Measurements from ENCODE around the gene ANO2.

The ANO2 gene

GRCh38 chr12:5568325-5568981 is 376.6 kb downstream of the ANO2 start:
- no peak for DNase-seq
- Mint-ChIP-seq H3K4me3 (no peak overlapping the region), H3K27me3 (peaks cover 48% of the 10 kb centered on the region), H3K27ac (no peak overlapping the region), H3K9me3 (no peaks in the 10 kb centered on the region), H3K4me1 (no peaks in the 10 kb centered on the region)
- no peak for ATAC-seq

GRCh38 chr12:5567016-5567725 is 377.9 kb downstream of the ANO2 start:
- no peak overlapping the region for H3K27ac Mint-ChIP-seq
- H3K9me3 Mint-ChIP-seq = no peaks in the 10 kb centered on the region
- H3K4me3 Mint-ChIP-seq = no peak overlapping the region
- DNase-seq = no peak
- H3K4me1 Mint-ChIP-seq = no peaks in the 10 kb centered on the region
- peaks cover 53% of the 10 kb centered on the region for H3K27me3 Mint-ChIP-seq
- no peak for ATAC-seq

DNA sequence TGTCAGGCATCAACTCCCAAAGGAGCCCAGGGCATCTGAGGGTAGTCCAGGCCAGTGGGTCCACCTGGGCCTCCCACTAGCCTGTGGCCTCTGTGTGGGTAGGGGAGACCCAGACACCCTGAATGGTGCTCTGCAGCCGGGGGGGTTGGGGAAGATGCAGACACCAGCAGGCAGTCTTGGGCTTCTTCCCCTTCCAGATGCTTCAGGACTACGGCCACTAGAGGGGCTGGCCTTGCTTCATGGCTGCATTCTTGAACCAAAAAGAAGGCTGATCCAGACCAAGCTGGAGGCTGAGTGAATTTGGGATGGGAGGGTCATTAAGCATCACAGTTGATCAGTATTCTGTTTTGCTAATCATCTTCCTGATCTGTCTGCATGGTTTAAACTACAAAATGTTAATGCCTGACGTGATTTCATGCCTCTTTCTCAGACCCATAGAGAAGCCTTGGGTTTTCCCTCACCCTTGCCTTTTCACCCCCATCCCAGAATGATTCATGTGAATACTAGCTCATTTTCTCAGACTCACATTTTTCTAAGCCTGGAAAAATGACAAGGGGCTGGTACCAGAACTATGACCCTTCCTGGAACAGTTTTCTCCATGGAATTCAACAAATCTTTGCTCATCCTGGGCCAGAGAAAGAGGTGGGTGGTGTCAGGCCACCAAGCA is 379.0 kb downstream of the ANO2 start:
- DNase-seq (no peak), ATAC-seq (no peak)
- Mint-ChIP-seq H3K9me3 (no peaks in the 10 kb centered on the region), H3K27me3 (peaks cover 45% of the 10 kb centered on the region), H3K4me1 (no peaks in the 10 kb centered on the region), H3K27ac (peak overlapping the region in 1 of 2 donors; percentile 77), H3K4me3 (no peak overlapping the region)

DNA sequence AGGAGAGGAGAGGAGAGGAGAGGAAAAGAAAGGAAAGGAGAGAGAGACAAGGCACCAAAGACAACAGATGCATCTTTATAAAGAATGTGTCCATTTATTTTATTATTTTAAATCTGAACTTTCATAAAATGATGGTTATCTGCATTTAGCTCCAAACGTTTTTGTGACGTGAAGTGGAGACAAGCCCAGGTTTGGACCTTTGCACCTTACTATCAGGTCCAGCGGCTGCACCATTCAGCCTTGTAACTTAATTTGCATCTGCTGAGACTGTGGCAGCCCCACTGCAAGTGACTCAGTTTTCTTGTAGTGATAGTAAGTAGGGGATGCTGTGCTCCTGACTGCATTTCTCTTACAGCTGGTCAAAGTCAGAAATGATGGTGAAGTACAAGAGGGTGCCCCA is 382.5 kb downstream of the ANO2 start:
- no peaks in the 10 kb centered on the region for H3K9me3 Mint-ChIP-seq
- no peak overlapping the region for H3K4me3 Mint-ChIP-seq
- ATAC-seq = no peak
- H3K27me3 Mint-ChIP-seq = peaks cover 34% of the 10 kb centered on the region
- no peak for DNase-seq
- no peaks in the 10 kb centered on the region for H3K4me1 Mint-ChIP-seq
- no peak overlapping the region for H3K27ac Mint-ChIP-seq

- ATAC-seq (no peak), DNase-seq (no peak)
- Mint-ChIP-seq H3K27me3 (peaks cover 27% of the 10 kb centered on the region), H3K4me1 (no peaks in the 10 kb centered on the region), H3K27ac (no peak overlapping the region), H3K4me3 (no peak overlapping the region), H3K9me3 (no peaks in the 10 kb centered on the region)
Measured at GRCh38 chr12:5561846-5562245, 383.2 kb downstream of the ANO2 start.

DNA sequence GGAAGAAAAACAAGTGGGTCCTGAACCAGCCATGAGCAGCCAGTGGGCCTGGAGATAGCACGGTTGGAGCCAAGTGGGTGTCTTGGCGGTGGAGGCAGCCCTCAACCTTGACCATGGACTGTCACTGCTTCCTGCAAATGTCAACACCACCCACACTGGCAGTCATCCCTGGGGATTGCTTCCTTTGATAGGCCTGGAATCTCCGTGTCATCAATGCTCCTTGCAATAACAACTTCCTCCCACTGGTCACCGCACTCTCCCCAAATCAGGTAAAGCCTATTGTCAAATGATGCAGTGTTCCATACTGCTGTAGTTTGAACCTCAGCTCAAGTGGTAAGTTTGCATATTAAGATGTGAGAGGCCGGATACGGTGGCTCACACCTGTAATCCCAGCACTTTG is 384.0 kb downstream of the ANO2 start:
- DNase-seq (no peak), ATAC-seq (no peak)
- H3K27me3 Mint-ChIP-seq = peaks cover 27% of the 10 kb centered on the region
- no peak overlapping the region for H3K27ac Mint-ChIP-seq
- H3K4me3 Mint-ChIP-seq = no peak overlapping the region
- no peaks in the 10 kb centered on the region for H3K4me1 Mint-ChIP-seq
- no peaks in the 10 kb centered on the region for H3K9me3 Mint-ChIP-seq

GRCh38 chr12:5560265-5560664 is 384.8 kb downstream of the ANO2 start:
- Mint-ChIP-seq H3K27me3 (peaks cover 20% of the 10 kb centered on the region), H3K9me3 (no peaks in the 10 kb centered on the region), H3K4me3 (no peak overlapping the region), H3K27ac (no peak overlapping the region), H3K4me1 (no peaks in the 10 kb centered on the region)
- no peak for ATAC-seq
- DNase-seq = no peak

GRCh38 chr12:5557906-5558305 is 387.2 kb downstream of the ANO2 start:
- Mint-ChIP-seq H3K27me3 (peaks cover 8% of the 10 kb centered on the region), H3K4me3 (no peak overlapping the region), H3K27ac (no peak overlapping the region), H3K4me1 (no peaks in the 10 kb centered on the region), H3K9me3 (no peaks in the 10 kb centered on the region)
- ATAC-seq (no peak), DNase-seq (no peak)

GRCh38 chr12:5556946-5557673 is 387.9 kb downstream of the ANO2 start:
- no peak for ATAC-seq
- H3K27ac Mint-ChIP-seq = no peak overlapping the region
- no peak overlapping the region for H3K4me3 Mint-ChIP-seq
- H3K4me1 Mint-ChIP-seq = no peaks in the 10 kb centered on the region
- no peaks in the 10 kb centered on the region for H3K9me3 Mint-ChIP-seq
- DNase-seq = no peak
- peaks cover 8% of the 10 kb centered on the region for H3K27me3 Mint-ChIP-seq

- no peaks in the 10 kb centered on the region for H3K9me3 Mint-ChIP-seq
- no peak for ATAC-seq
- no peak overlapping the region for H3K4me3 Mint-ChIP-seq
- DNase-seq = peak in 1 of 2 donors; percentile 3
- H3K4me1 Mint-ChIP-seq = no peaks in the 10 kb centered on the region
- peaks cover 8% of the 10 kb centered on the region for H3K27me3 Mint-ChIP-seq
- H3K27ac Mint-ChIP-seq = no peak overlapping the region
Measured at GRCh38 chr12:5556033-5556614, 388.9 kb downstream of the ANO2 start.

DNA sequence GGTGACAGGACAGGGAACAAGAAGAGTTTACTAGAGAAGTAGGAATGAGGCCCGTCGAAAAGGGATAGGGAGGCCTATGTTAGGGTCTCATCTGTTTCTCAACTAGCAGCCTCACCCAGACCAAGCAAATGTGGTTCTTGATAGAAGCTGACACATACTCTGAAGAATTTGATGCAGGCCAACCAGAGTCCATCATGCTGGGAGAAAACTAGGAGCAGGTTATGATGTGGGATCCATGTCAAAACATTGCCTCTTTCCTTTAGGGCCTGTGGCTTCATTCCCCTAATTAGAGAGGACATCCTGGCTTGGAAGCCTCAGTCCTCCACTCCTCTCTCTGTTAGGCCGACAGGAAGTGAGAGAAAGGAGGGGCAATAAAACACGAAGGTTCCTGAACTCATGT is 390.3 kb downstream of the ANO2 start:
- Mint-ChIP-seq H3K9me3 (no peaks in the 10 kb centered on the region), H3K4me1 (no peaks in the 10 kb centered on the region), H3K4me3 (no peak overlapping the region), H3K27ac (no peak overlapping the region), H3K27me3 (peaks cover 8% of the 10 kb centered on the region)
- DNase-seq = no peak
- no peak for ATAC-seq

DNA sequence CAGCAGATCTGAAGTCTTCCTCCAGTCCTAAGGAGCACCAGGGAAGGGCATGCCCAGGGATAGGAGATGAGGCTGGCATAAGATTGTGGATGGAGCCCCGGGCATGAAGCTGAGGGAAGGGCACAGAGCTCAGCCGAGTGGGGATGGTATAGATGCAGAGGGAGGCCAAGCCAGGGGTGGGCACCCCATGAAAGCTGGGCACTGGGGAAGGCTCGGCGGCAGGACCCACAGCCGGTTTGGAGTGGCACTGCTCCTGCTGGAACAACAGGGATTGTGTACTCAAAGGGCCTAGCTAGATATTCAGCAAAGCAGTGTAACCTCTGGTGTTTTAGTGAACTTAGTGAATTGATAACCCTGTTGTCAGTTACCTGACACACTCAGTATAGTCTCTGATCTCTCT is 396.0 kb downstream of the ANO2 start:
- DNase-seq = no peak
- H3K4me3 Mint-ChIP-seq = no peak overlapping the region
- peaks cover 4 to 8% of the 10 kb centered on the region in 2 donors for H3K9me3 Mint-ChIP-seq
- H3K4me1 Mint-ChIP-seq = no peaks in the 10 kb centered on the region
- H3K27me3 Mint-ChIP-seq = peaks cover 19% of the 10 kb centered on the region
- no peak overlapping the region for H3K27ac Mint-ChIP-seq
- no peak for ATAC-seq

- H3K4me3 Mint-ChIP-seq = no peak overlapping the region
- no peaks in the 10 kb centered on the region for H3K4me1 Mint-ChIP-seq
- peaks cover 4 to 15% of the 10 kb centered on the region in 2 donors for H3K9me3 Mint-ChIP-seq
- H3K27me3 Mint-ChIP-seq = peaks cover 26% of the 10 kb centered on the region
- ATAC-seq = no peak
- no peak for DNase-seq
- no peak overlapping the region for H3K27ac Mint-ChIP-seq
Measured at GRCh38 chr12:5548152-5548943, 396.7 kb downstream of the ANO2 start.

DNA sequence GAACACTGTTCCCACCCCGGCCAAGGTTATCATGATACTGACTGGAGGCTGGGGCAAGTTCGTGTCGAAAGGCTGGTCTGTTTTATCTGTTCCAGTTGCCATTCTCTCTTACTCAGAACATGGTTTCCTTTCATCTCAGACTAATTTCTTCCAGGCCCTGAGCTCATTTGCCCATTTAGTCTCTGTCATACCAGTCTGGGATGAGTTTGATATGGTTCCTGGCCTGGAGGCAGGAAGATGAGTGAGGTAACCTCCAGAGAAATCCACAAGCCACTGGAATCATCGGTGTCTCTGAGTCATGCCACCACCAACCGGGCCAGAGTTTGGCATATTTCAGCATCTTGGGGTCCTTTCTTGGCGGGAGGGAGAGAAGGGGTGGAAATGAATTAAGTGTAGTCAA is 398.4 kb downstream of the ANO2 start:
- H3K4me3 Mint-ChIP-seq = no peak overlapping the region
- no peak overlapping the region for H3K27ac Mint-ChIP-seq
- no peaks in the 10 kb centered on the region for H3K4me1 Mint-ChIP-seq
- ATAC-seq = no peak
- peaks cover 32% of the 10 kb centered on the region for H3K27me3 Mint-ChIP-seq
- no peak for DNase-seq
- peaks cover 11 to 23% of the 10 kb centered on the region in 2 donors for H3K9me3 Mint-ChIP-seq

DNA sequence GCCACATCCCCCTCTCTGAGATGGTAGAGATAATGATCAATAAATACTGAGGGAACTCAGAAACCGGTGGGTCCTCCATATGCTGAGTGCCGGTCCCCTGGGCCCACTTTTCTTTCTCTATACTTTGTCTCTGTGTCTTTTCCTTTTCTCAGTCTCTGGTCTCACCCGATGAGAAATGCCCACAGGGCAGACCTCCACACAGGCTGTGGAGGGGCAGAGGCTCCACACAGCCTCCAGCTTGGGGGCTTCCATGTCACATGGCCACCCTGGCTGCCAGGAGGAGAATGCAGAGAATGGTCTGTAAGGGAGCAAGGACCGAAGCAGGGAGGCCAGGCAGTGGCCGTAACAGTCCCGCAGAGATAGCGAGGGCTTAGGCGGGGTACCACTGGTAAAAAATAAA is 407.3 kb downstream of the ANO2 start:
- peaks cover 40% of the 10 kb centered on the region for H3K27me3 Mint-ChIP-seq
- no peak overlapping the region for H3K27ac Mint-ChIP-seq
- no peaks in the 10 kb centered on the region for H3K4me1 Mint-ChIP-seq
- H3K9me3 Mint-ChIP-seq = peaks cover 3 to 17% of the 10 kb centered on the region in 2 donors
- no peak overlapping the region for H3K4me3 Mint-ChIP-seq
- no peak for ATAC-seq
- no peak for DNase-seq

Measured in stimulated activated naive CD8-positive, alpha-beta T cell treated with anti-CD3 and anti-CD28 coated beads, Interleukin-15, amount 100 ng/mL, for 72 hours (primary cell).